A673 (cell line): ENCODE results near the gene ALOX15B.

Experiments used
- CTCF ChIP-seq: fragments of 300-800, 200-600 bp; sonication (generic); conservative IDR thresholded peaks from 2 replicates; pipeline ENCODE4 v1.5.1; 2017; ENCODE audit warnings: low read depth, mild to moderate bottlenecking, antibody characterized with exemption, low read length, moderate library complexity, mixed read lengths
- EZH2 ChIP-seq: fragments of 200-600 bp; sonication (generic); IDR thresholded peaks from 2 replicates; pipeline ENCODE4 v1.6.1; 2017; ENCODE audit warnings: borderline replicate concordance, low read depth, mild to moderate bottlenecking, mixed read lengths, antibody characterized with exemption, low read length; ENCODE audit not compliant: poor library complexity, severe bottlenecking

DNA sequence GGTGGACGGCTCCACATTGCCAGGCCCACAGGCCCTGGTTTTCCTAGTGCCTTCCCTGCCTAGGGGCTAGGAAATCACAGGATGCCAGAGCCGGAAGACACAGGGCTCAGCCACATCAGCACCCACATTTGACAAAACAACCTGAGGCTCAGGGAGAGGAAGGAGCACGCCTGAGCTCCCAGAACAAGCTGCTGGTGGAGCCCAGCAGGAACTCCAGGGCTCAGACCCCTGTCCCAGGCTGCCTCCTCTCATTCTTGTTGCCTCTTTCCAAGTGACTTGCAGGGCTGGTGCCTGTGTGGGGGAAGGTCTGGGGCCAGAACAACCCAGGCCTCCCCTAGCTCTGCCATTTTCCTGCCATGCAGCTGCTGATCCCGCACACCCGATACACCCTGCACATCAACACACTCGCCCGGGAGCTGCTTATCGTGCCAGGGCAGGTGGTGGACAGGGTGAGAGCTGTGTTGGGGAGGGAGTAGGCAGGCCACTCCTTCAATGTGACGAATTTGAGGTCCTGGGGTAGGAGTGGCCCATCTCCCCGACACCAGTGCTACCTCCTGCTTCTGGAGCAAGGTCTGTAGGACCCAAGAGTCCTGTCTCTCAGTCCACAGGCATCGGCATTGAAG is 7.6 kb downstream of the ALOX15B start:
- no peak for TF ChIP-seq CTCF
- no peak for TF ChIP-seq EZH2
